ENCODE data around the gene NUDCD3. TPM values are rescaled to one million over a fixed set of nuclear protein-coding genes. Genes with fewer than 3 reads are reported as not detected.

NUDCD3 gene
- total and polyA plus RNA-seq, 2 of the 8 experiments (the other 6 are each of a cell fraction or from before 2014, with no cell fraction given) = 35.2 to 93.7 TPM

GRCh38 chr7:44336491-44336890 is 154.0 kb downstream of the NUDCD3 start (continued):
- TF ChIP-seq CTCF (IDR thresholded peaks at IDR 0.05; ENCODE audit: control extremely low read depth in 1 of 3, insufficient read depth in 1 of 3, low read depth in 1 of 3, low read length in 3 of 3) (no peak), CTBP2 (IDR thresholded peaks at IDR 0.05; ENCODE audit: borderline replicate concordance, insufficient read depth, insufficient read length, low read length) (no peak), TEAD4 (IDR thresholded peaks at IDR 0.05; ENCODE audit: low read depth, low read length) (no peak)

Measured in H1 (cell line).